H9 (cell line): ENCODE data around the gene PTGS1. TPM values are rescaled to one million over a fixed set of nuclear protein-coding genes. Genes with fewer than 3 reads are reported as not detected.

ENCODE experiments used
- DNase-seq: peaks from one replicate; pipeline ENCODE4 v3.0.0-alpha.2; 2017
- H2AFZ ChIP-seq: one replicate; pipeline ENCODE4 v1.6.1; 2013; ENCODE audit warnings: mild to moderate bottlenecking, low read length, control low read depth, moderate library complexity
- H2AK5ac ChIP-seq: 2 replicates; pipeline ENCODE4 v1.6.1; 2013; ENCODE audit warnings: low read length, control low read depth, mixed read lengths; ENCODE audit not compliant: insufficient read length
- H2BK120ac ChIP-seq: one replicate; pipeline ENCODE4 v1.6.1; 2013; ENCODE audit warnings: low read depth, mild to moderate bottlenecking, low read length, control low read depth, inconsistent platforms; ENCODE audit not compliant: poor library complexity, severe bottlenecking
- H2BK12ac ChIP-seq: 2 replicates; pipeline ENCODE4 v1.6.1; 2013; ENCODE audit warnings: low read length, control low read depth, mixed read lengths, low read depth; ENCODE audit not compliant: insufficient read length
- H2BK15ac ChIP-seq: 2 replicates; pipeline ENCODE4 v1.6.1; 2013; ENCODE audit warnings: low read depth, low read length, control low read depth
- H2BK20ac ChIP-seq: one replicate; pipeline ENCODE4 v1.6.1; 2013; ENCODE audit warnings: low read depth, mild to moderate bottlenecking, low read length, control low read depth, inconsistent platforms; ENCODE audit not compliant: poor library complexity, severe bottlenecking
- H2BK5ac ChIP-seq: 2 replicates; pipeline ENCODE4 v1.6.1; 2013; ENCODE audit warnings: low read length, control low read depth, mixed read lengths; ENCODE audit not compliant: insufficient read length
- H3K14ac ChIP-seq: 2 replicates; pipeline ENCODE4 v1.6.1; 2013; ENCODE audit warnings: low read length, control low read depth; ENCODE audit not compliant: insufficient read depth
- H3K18ac ChIP-seq: 2 replicates; pipeline ENCODE4 v1.6.1; 2013; ENCODE audit warnings: low read depth, mild to moderate bottlenecking, mixed read lengths, low read length, control low read depth; ENCODE audit not compliant: insufficient read length
- H3K23ac ChIP-seq: 2 replicates; pipeline ENCODE4 v1.6.1; 2013; ENCODE audit warnings: low read length, control low read depth, mixed read lengths, low read depth; ENCODE audit not compliant: insufficient read length
- H3K23me2 ChIP-seq: 2 replicates; pipeline ENCODE4 v1.6.1; 2013; ENCODE audit warnings: low read depth, mild to moderate bottlenecking, mixed read lengths, low read length, control low read depth; ENCODE audit not compliant: insufficient read length, poor library complexity, severe bottlenecking
- H3K27ac ChIP-seq: 2 replicates; pipeline ENCODE4 v1.5.1; 2013; ENCODE audit warnings: low read length, control low read depth, mixed read lengths, low read depth; ENCODE audit not compliant: insufficient read length
- H3K27me3 ChIP-seq: 2 replicates; pipeline ENCODE4 v1.6.1; 2013; ENCODE audit warnings: low read length, control low read depth, inconsistent platforms; ENCODE audit not compliant: insufficient read depth
- H3K4ac ChIP-seq: 2 replicates; pipeline ENCODE4 v1.6.1; 2013; ENCODE audit warnings: low read depth, mild to moderate bottlenecking, control low read depth, inconsistent platforms, low read length, moderate library complexity
- H3K4me1 ChIP-seq: 2 replicates; pipeline ENCODE4 v1.6.1; 2013; ENCODE audit warnings: low read length, control low read depth, inconsistent platforms; ENCODE audit not compliant: insufficient read depth
- H3K4me2 ChIP-seq: 2 replicates; pipeline ENCODE4 v1.6.1; 2013; ENCODE audit warnings: low read length, control low read depth, mixed read lengths; ENCODE audit not compliant: insufficient read length, insufficient read depth
- H3K56ac ChIP-seq: 2 replicates; pipeline ENCODE4 v1.6.1; 2013; ENCODE audit warnings: low read depth, mild to moderate bottlenecking, mixed read lengths, low read length, control low read depth; ENCODE audit not compliant: insufficient read length
- H3K79me1 ChIP-seq: 2 replicates; pipeline ENCODE4 v1.6.1; 2013; ENCODE audit warnings: low read depth, mild to moderate bottlenecking, moderate library complexity, low read length, control low read depth, inconsistent platforms; ENCODE audit not compliant: insufficient read depth, poor library complexity, severe bottlenecking
- H3K79me2 ChIP-seq: 2 replicates; pipeline ENCODE4 v1.6.1; 2013; ENCODE audit warnings: low read length, control low read depth, inconsistent platforms; ENCODE audit not compliant: insufficient read depth
- H3K9ac ChIP-seq: 2 replicates; pipeline ENCODE4 v1.6.1; 2013; ENCODE audit warnings: low read length, control low read depth, mixed read lengths; ENCODE audit not compliant: insufficient read length; ENCODE audit errors: extremely low read depth
- H3K9me3 ChIP-seq: one replicate; pipeline ENCODE4 v1.6.1; 2013; ENCODE audit warnings: low read depth, low read length, inconsistent platforms; ENCODE audit not compliant: control insufficient read depth
- H3T11ph ChIP-seq: one replicate; pipeline ENCODE4 v1.6.1; 2013; ENCODE audit warnings: mild to moderate bottlenecking, low read length, control low read depth, inconsistent platforms
- H4K20me1 ChIP-seq: one replicate; pipeline ENCODE4 v1.6.1; 2013; ENCODE audit not compliant: control insufficient read depth, insufficient read length, insufficient read depth
- H4K5ac ChIP-seq: 2 replicates; pipeline ENCODE4 v1.6.1; 2013; ENCODE audit warnings: low read depth, mild to moderate bottlenecking, mixed read lengths, low read length, control low read depth; ENCODE audit not compliant: insufficient read length
- H4K8ac ChIP-seq: replicated peaks from 2 replicates; pipeline ENCODE4 v1.6.1; 2013; ENCODE audit warnings: low read length, control low read depth, mixed read lengths, low read depth; ENCODE audit not compliant: insufficient read length
- H4K91ac ChIP-seq: 2 replicates; pipeline ENCODE4 v1.6.1; 2013; ENCODE audit warnings: low read depth, mild to moderate bottlenecking, moderate library complexity, mixed read lengths, low read length, control low read depth; ENCODE audit not compliant: insufficient read length
- H3K27ac Mint-ChIP-seq, 3 experiments: 2 replicates in 2 of 3; 3 replicates in 1 of 3; pipeline ENCODE4 v1.8.0; 2020 to 2021; ENCODE audit warnings: mixed read lengths in 3 of 3, mild to moderate bottlenecking in 1 of 3, moderate library complexity in 1 of 3
- H3K27me3 Mint-ChIP-seq: 2 replicates; pipeline ENCODE4 v1.8.0; 2021; ENCODE audit warnings: low read depth, mild to moderate bottlenecking, moderate library complexity, mixed read lengths
- H3K36me3 Mint-ChIP-seq, 3 experiments: 2 replicates in 2 of 3; 3 replicates in 1 of 3; pipeline ENCODE4 v1.8.0; 2020 to 2021; ENCODE audit warnings: low read depth in 3 of 3, mixed read lengths in 3 of 3; ENCODE audit not compliant: insufficient read depth in 1 of 3
- H3K4me1 Mint-ChIP-seq, 2 experiments: 2 replicates each; pipeline ENCODE4 v1.8.0; 2020; ENCODE audit warnings: mixed read lengths in 2 of 2
- H3K4me3 Mint-ChIP-seq, 2 experiments: 2 replicates in 1 of 2; 3 replicates in 1 of 2; pipeline ENCODE4 v1.8.0; 2020 to 2021; ENCODE audit warnings: mild to moderate bottlenecking in 2 of 2, mixed read lengths in 2 of 2, moderate library complexity in 1 of 2
- H3K9me3 Mint-ChIP-seq, 2 experiments: 2 replicates in 1 of 2; 3 replicates in 1 of 2; pipeline ENCODE4 v1.8.0; 2020; ENCODE audit warnings: mild to moderate bottlenecking in 2 of 2, mixed read lengths in 2 of 2, moderate library complexity in 1 of 2
- WGBS: extraction: QIAGEN DNeasy Blood & Tissue Kit; methylation state at CpG from one replicate; pipeline ENCODE4 v1.1.7; 2013; ENCODE audit warnings: missing lambda C conversion rate, low lambda C conversion rate, mixed read lengths; ENCODE audit not compliant: insufficient read length; ENCODE audit errors: extremely low coverage; 5-methylcytosine and 5-hydroxymethylcytosine counted together
- total RNA-seq: library from RNA; stranded (reverse); gene quantifications from 2 replicates; pipeline ENCODE4 v1.2.1, GENCODE V29; 2021
- TF ChIP-seq, protein P1 (sequence below): fragments of 200-600 bp; sonication (generic); conservative IDR thresholded peaks from 3 replicates; pipeline ENCODE4 v1.8.0; 2021; ENCODE audit warnings: antibody characterized with exemption, mild to moderate bottlenecking

Gene PTGS1
- total RNA-seq, 1 experiment from 2014 or later: 1.3 TPM

DNA sequence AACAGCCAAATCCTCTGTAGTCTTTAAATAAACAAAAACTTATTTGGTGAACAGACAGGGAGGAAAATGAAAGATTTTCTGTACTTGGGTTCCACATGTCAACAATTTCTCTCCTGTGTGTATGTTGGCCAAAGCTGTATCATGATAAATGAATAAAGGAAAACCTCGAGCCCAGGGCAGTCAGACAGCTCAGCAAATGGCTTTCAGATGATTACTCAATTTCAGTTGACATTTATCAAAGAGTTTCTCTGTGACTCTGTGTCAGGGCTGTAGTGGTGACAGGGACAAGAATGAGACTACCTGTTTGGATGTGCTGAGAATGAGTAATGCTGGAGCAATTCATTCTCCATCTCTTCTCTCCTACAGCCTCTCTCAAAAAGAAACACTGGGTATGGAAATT lies 45.7 kb upstream of the PTGS1 start:
- H3K27ac Mint-ChIP-seq: no peak overlapping the region; a peak in 1 of 7 replicates
- no peaks in the 10 kb centered on the region for H4K20me1 ChIP-seq
- TF ChIP-seq, protein P1, sequence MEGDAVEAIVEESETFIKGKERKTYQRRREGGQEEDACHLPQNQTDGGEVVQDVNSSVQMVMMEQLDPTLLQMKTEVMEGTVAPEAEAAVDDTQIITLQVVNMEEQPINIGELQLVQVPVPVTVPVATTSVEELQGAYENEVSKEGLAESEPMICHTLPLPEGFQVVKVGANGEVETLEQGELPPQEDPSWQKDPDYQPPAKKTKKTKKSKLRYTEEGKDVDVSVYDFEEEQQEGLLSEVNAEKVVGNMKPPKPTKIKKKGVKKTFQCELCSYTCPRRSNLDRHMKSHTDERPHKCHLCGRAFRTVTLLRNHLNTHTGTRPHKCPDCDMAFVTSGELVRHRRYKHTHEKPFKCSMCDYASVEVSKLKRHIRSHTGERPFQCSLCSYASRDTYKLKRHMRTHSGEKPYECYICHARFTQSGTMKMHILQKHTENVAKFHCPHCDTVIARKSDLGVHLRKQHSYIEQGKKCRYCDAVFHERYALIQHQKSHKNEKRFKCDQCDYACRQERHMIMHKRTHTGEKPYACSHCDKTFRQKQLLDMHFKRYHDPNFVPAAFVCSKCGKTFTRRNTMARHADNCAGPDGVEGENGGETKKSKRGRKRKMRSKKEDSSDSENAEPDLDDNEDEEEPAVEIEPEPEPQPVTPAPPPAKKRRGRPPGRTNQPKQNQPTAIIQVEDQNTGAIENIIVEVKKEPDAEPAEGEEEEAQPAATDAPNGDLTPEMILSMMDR: no peak
- peaks cover 6 to 31% (median 23%) of the 10 kb centered on the region in 3 experiments; a peak in 6 of 7 replicates for H3K36me3 Mint-ChIP-seq
- no peaks in the 10 kb centered on the region for H3K4me1 ChIP-seq
- no peak overlapping the region for H2AK5ac ChIP-seq
- H3K56ac ChIP-seq: no peak overlapping the region
- no peak overlapping the region for H2BK120ac ChIP-seq
- H3K4me1 Mint-ChIP-seq: peaks cover 8 to 10% of the 10 kb centered on the region in 2 experiments
- H2BK5ac ChIP-seq: no peak overlapping the region
- H4K8ac ChIP-seq: no peak overlapping the region
- H3K27me3 ChIP-seq: no peaks in the 10 kb centered on the region
- no peaks in the 10 kb centered on the region for H3K79me1 ChIP-seq
- H3K4me3 Mint-ChIP-seq: no peak overlapping the region
- H3K4me2 ChIP-seq: no peak overlapping the region
- no peaks in the 10 kb centered on the region for H3K79me2 ChIP-seq
- H2BK20ac ChIP-seq: no peak overlapping the region
- H3K9me3 ChIP-seq: no peaks in the 10 kb centered on the region
- H4K5ac ChIP-seq: no peak overlapping the region
- H3K4ac ChIP-seq: no peak overlapping the region
- H3K9me3 Mint-ChIP-seq: no peaks in the 10 kb centered on the region
- H3K27ac ChIP-seq: no peak overlapping the region
- no peaks in the 10 kb centered on the region for H3K23me2 ChIP-seq
- H3K18ac ChIP-seq: no peak overlapping the region
- no CpG with 5 or more reads among the region's 1 CpG for WGBS
- H4K91ac ChIP-seq: no peak overlapping the region
- no peak overlapping the region for H2BK12ac ChIP-seq
- no peak overlapping the region for H3K9ac ChIP-seq
- no peak for DNase-seq
- no peak overlapping the region for H3T11ph ChIP-seq
- H3K23ac ChIP-seq: no peak overlapping the region
- H3K27me3 Mint-ChIP-seq: no peaks in the 10 kb centered on the region
- H3K14ac ChIP-seq: no peak overlapping the region
- no peak overlapping the region for H2AFZ ChIP-seq
- H2BK15ac ChIP-seq: no peak overlapping the region
